ENCODE data around the gene FAM76A. TPM values are rescaled to one million over a fixed set of nuclear protein-coding genes. Genes with fewer than 3 reads are reported as not detected.
"Not testable (repeated sequence)": the region's sequence is repeated elsewhere in the genome, so short reads cannot be mapped to it uniquely, and the experiment has no call there.

Gene FAM76A
- total and polyA plus RNA-seq, 2 donors: 8.1 to 18.2 TPM

DNA sequence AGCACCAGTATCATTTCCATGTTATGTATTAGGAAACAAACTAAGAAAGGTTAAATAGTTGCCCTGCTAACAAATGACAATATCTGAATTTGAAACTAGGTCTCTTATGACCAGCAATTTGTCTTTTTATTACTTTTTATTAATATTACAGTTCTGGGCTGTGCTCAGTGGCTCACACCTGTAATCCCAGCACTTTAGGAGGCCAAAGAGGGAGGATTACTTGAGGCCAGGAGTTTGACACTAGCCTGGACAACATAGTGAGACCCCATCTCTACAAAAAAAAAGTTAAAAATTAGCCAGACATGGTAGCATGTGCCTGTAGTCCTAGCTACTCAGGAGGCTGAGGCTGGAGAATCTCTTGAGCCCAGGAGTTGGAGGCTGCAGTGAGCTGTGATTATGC, 50.5 kb downstream of the FAM76A start:
- not testable (repeated sequence) for H3K36me3 ChIP-seq (ENCODE audit: insufficient read depth); H3K4me1 ChIP-seq (ENCODE audit: insufficient read depth); DNase-seq (ENCODE audit: extremely low spot score); H3K4me3 ChIP-seq (ENCODE audit: low read depth, low read length); H3K27ac ChIP-seq (ENCODE audit: low read depth)

DNA sequence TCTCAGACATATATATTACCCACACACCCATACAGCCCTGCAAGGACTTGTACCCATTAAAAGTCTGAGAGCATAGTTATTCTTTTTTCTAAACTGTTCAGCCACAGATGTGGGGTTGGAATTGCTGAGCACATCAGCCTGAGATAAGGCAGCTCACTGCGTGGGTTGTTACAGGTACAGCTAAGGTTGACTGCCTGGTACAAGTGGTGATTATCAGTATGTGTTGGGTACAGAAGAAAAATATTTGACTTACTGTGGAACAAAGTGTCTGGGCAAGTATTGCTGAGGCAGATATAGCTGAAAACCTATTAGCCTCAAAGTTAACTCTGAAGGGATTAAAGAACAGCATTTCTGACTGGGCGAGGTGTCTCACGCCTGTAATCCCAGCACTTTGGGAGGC, 52.3 kb downstream of the FAM76A start:
- 94% methylated on average over 3 of the region's 3 CpGs for WGBS
- DNase-seq (ENCODE audit: extremely low spot score): no peak
- Histone ChIP-seq H3K4me1 (ENCODE audit: insufficient read depth) (no peaks in the 10 kb centered on the region), H3K27ac (ENCODE audit: low read depth) (no peak overlapping the region), H3K4me3 (ENCODE audit: low read depth, low read length) (no peak overlapping the region), H3K36me3 (ENCODE audit: insufficient read depth) (no peaks in the 10 kb centered on the region)

DNA sequence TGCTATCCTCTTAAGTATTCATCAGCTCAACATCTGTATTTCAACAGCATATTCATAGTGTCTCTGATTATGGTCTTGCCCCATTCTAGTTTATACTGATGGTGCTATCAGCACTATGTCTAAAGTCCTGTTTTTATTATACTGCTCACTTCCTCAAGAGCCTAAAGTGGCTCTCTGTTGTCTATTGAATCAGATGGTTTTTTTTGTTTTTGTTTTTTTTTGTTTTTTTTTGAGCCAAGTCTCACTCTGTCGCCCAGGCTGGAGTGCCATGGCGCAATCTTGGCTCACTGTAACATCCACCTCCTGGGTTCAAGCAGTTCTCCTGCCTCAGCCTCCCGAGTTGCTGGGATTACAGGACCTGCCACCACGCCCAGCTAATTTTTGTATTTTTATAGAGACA, 53.4 kb downstream of the FAM76A start:
- H3K27ac ChIP-seq (ENCODE audit: low read depth): no peak overlapping the region
- H3K4me1 ChIP-seq (ENCODE audit: insufficient read depth): no peaks in the 10 kb centered on the region
- DNase-seq (ENCODE audit: extremely low spot score): no peak
- 87% methylated on average over 4 of the region's 4 CpGs for WGBS
- H3K4me3 ChIP-seq (ENCODE audit: low read depth, low read length): no peak overlapping the region
- H3K36me3 ChIP-seq (ENCODE audit: insufficient read depth): no peaks in the 10 kb centered on the region

- H3K27ac ChIP-seq (ENCODE audit: low read depth): no peak overlapping the region
These were observed 57.2 kb downstream of the FAM76A start for GRCh38 chr1:27782950-27783349.

GRCh38 chr1:27784700-27785099, 58.9 kb downstream of the FAM76A start:
- Histone ChIP-seq H3K36me3 (ENCODE audit: insufficient read depth) (no peaks in the 10 kb centered on the region), H3K27ac (ENCODE audit: low read depth) (no peak overlapping the region), H3K4me1 (ENCODE audit: insufficient read depth) (no peaks in the 10 kb centered on the region), H3K4me3 (ENCODE audit: low read depth, low read length) (no peak overlapping the region)
- WGBS: 88% methylated on average over 1 of the region's 1 CpG
- no peak for DNase-seq (ENCODE audit: extremely low spot score)

More at GRCh38 chr1:27782950-27783349, 57.2 kb downstream of the FAM76A start:
- DNase-seq (ENCODE audit: extremely low spot score): no peak
- Histone ChIP-seq H3K4me1 (ENCODE audit: insufficient read depth) (no peaks in the 10 kb centered on the region), H3K36me3 (ENCODE audit: insufficient read depth) (no peaks in the 10 kb centered on the region), H3K4me3 (ENCODE audit: low read depth, low read length) (no peak overlapping the region)
- WGBS: 93% methylated on average over 3 of the region's 3 CpGs

- DNase-seq (ENCODE audit: extremely low spot score): no peak
- no peaks in the 10 kb centered on the region for H3K4me1 ChIP-seq (ENCODE audit: insufficient read depth)
- H3K27ac ChIP-seq (ENCODE audit: low read depth): no peak overlapping the region
- H3K4me3 ChIP-seq (ENCODE audit: low read depth, low read length): no peak overlapping the region
- H3K36me3 ChIP-seq (ENCODE audit: insufficient read depth): no peaks in the 10 kb centered on the region
These were observed 60.2 kb downstream of the FAM76A start for GRCh38 chr1:27785781-27786455.

GRCh38 chr1:27787895-27788294, 62.1 kb downstream of the FAM76A start:
- DNase-seq (ENCODE audit: extremely low spot score): no peak
- no peak overlapping the region for H3K27ac ChIP-seq (ENCODE audit: low read depth)
- H3K36me3 ChIP-seq (ENCODE audit: insufficient read depth): peaks cover 2% of the 10 kb centered on the region
- no peak overlapping the region for H3K4me3 ChIP-seq (ENCODE audit: low read depth, low read length)
- H3K4me1 ChIP-seq (ENCODE audit: insufficient read depth): no peaks in the 10 kb centered on the region

GRCh38 chr1:27789540-27790041, 63.8 kb downstream of the FAM76A start:
- Histone ChIP-seq H3K36me3 (ENCODE audit: insufficient read depth) (peaks cover 3% of the 10 kb centered on the region), H3K4me3 (ENCODE audit: low read depth, low read length) (no peak overlapping the region), H3K4me1 (ENCODE audit: insufficient read depth) (no peaks in the 10 kb centered on the region), H3K27ac (ENCODE audit: low read depth) (no peak overlapping the region)
- WGBS: 70% methylated on average over 4 of the region's 4 CpGs
- DNase-seq (ENCODE audit: extremely low spot score): no peak

GRCh38 chr1:27790270-27790669, 64.5 kb downstream of the FAM76A start:
- H3K36me3 ChIP-seq (ENCODE audit: insufficient read depth): not testable (repeated sequence)

DNA sequence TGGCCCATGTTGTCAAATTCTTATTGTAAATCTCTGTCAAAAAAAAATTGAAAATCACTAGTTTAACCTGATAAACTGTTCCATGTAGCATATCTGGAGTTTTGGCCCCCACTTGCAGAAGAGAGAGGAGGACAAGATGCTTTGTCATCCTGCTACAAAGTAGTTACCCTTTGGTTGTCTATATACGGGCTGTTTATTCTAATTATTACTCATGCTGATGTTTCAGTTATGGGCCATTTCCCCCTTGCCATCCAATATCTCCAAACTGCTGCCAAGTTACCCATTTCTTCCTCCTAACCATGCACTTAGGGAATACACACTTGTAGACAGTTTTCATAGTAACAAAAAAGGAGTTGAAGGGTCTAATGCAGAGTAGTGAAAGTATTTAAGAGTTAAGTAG, 69.8 kb downstream of the FAM76A start:
- H3K36me3 ChIP-seq (ENCODE audit: insufficient read depth): peaks cover 3% of the 10 kb centered on the region
- no peak for DNase-seq (ENCODE audit: extremely low spot score)
- H3K4me1 ChIP-seq (ENCODE audit: insufficient read depth): no peaks in the 10 kb centered on the region
- 67% methylated on average over 1 of the region's 1 CpG for WGBS
- no peak overlapping the region for H3K4me3 ChIP-seq (ENCODE audit: low read depth, low read length)
- H3K27ac ChIP-seq (ENCODE audit: low read depth): no peak overlapping the region

More at GRCh38 chr1:27790270-27790669, 64.5 kb downstream of the FAM76A start:
- not testable (repeated sequence) for H3K4me1 ChIP-seq (ENCODE audit: insufficient read depth); DNase-seq (ENCODE audit: extremely low spot score); H3K4me3 ChIP-seq (ENCODE audit: low read depth, low read length); H3K27ac ChIP-seq (ENCODE audit: low read depth)
- WGBS: 99% methylated on average over 3 of the region's 3 CpGs

DNA sequence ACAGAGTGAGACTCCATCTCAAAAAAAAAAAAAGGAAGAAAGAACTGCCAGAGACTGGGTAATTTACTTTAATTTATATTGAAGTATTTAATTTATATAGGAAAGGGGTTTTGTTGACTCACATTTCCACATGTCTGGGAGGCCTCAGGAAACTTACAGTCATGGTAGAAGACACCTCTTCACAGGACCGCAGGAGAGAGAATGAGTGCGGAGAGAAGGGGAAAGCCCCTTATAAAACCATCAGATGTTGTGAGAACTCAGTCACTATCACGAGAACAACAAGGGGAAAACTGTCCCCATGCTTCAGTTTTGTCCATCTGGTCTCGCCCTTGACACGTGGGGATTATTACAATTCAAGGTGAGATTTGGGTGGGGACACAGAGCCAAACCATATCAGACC, 79.0 kb downstream of the FAM76A start:
- no peak overlapping the region for H3K4me3 ChIP-seq (ENCODE audit: low read depth, low read length)
- peaks cover 4% of the 10 kb centered on the region for H3K36me3 ChIP-seq (ENCODE audit: insufficient read depth)
- DNase-seq (ENCODE audit: extremely low spot score): no peak
- 90% methylated on average over 5 of the region's 5 CpGs for WGBS
- H3K4me1 ChIP-seq (ENCODE audit: insufficient read depth): no peaks in the 10 kb centered on the region
- no peak overlapping the region for H3K27ac ChIP-seq (ENCODE audit: low read depth)

- WGBS: 92% methylated on average over 7 of the region's 7 CpGs
- H3K4me3 ChIP-seq (ENCODE audit: low read depth, low read length): no peak overlapping the region
- no peaks in the 10 kb centered on the region for H3K4me1 ChIP-seq (ENCODE audit: insufficient read depth)
- no peak overlapping the region for H3K27ac ChIP-seq (ENCODE audit: low read depth)
- DNase-seq (ENCODE audit: extremely low spot score): no peak
- H3K36me3 ChIP-seq (ENCODE audit: insufficient read depth): peaks cover 1% of the 10 kb centered on the region
These were observed 81.0 kb downstream of the FAM76A start for GRCh38 chr1:27806758-27807157.

DNA sequence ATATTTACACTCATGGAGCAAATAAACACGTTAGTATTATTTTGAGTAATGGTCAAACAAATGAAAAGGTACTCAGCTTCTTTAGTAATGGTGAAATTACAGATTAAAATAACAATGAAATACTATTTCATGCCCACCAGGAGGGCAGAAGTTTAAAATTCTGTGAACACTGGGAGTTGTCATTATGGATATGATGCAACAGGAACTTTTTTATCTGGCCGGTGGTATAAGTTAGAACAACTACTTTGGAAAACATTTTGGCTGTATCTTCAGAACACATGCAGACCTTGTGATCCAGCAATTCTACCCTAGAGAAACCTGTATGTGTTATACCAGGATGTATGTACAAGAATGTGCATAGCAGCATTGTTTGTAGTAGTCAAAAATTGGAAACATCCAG, 81.6 kb downstream of the FAM76A start:
- no peak for DNase-seq (ENCODE audit: extremely low spot score)
- WGBS: 67% methylated on average over 2 of the region's 2 CpGs

DNA sequence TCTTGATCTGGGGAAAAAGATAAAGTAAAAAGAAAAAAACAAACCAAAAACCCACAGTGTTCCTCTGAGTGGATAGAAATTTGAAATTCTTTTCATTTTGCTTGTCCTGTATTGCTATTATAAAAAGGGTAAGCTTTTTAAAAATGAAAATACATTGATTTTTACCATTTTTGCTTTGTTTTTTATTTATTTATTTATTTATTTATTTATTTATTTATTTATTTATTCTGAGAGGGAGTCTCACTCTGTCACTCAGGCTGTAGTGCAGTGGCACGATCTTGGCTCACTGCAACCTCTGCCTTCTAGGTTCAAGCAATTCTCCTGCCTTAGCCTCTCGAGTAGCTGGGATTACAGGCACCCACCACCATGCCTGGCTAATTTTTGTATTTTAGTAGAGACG, 82.4 kb downstream of the FAM76A start:
- H3K36me3 ChIP-seq (ENCODE audit: insufficient read depth); DNase-seq (ENCODE audit: extremely low spot score); H3K4me1 ChIP-seq (ENCODE audit: insufficient read depth); H3K4me3 ChIP-seq (ENCODE audit: low read depth, low read length); H3K27ac ChIP-seq (ENCODE audit: low read depth): not testable (repeated sequence)
- 95% methylated on average over 3 of the region's 3 CpGs for WGBS

More for the DNA sequence above, 81.6 kb downstream of the FAM76A start:
- Histone ChIP-seq H3K27ac (ENCODE audit: low read depth) (no peak overlapping the region), H3K4me1 (ENCODE audit: insufficient read depth) (no peaks in the 10 kb centered on the region), H3K4me3 (ENCODE audit: low read depth, low read length) (no peak overlapping the region), H3K36me3 (ENCODE audit: insufficient read depth) (peaks cover 1% of the 10 kb centered on the region)

DNA sequence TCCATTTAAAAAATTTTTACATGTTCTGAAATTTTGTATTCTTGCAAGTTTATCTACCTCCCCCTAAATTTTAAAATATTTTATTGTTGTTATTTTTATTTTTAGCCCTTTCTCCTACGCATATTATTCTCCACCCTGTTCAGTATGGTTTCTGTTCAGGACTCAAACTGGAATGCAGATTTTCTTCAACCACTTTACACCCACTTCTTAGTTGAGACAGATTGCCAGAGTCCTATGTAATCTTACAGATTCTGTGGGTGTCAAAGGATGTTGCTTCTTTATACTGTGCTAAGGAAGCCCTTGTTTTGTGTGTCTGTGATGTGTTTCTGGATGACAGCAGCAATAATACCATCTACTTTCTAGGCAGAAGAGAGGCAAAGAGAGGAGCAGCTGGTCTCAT, 84.1 kb downstream of the FAM76A start:
- WGBS: 87% methylated on average over 1 of the region's 1 CpG
- Histone ChIP-seq H3K4me3 (ENCODE audit: low read depth, low read length) (no peak overlapping the region), H3K36me3 (ENCODE audit: insufficient read depth) (peaks cover 1% of the 10 kb centered on the region), H3K27ac (ENCODE audit: low read depth) (no peak overlapping the region), H3K4me1 (ENCODE audit: insufficient read depth) (no peaks in the 10 kb centered on the region)
- no peak for DNase-seq (ENCODE audit: extremely low spot score)

All from urinary bladder (tissue), 4 donors.